Measurements from ENCODE around the gene CDHR1. TPM values are rescaled to one million over a fixed set of nuclear protein-coding genes. Genes with fewer than 3 reads are reported as not detected.

CDHR1 gene
- 0.07 to 0.13 TPM (median 0.10 TPM) in 5 replicates for total RNA-seq (2022; extraction: Qiagen RNA extraction)

DNA sequence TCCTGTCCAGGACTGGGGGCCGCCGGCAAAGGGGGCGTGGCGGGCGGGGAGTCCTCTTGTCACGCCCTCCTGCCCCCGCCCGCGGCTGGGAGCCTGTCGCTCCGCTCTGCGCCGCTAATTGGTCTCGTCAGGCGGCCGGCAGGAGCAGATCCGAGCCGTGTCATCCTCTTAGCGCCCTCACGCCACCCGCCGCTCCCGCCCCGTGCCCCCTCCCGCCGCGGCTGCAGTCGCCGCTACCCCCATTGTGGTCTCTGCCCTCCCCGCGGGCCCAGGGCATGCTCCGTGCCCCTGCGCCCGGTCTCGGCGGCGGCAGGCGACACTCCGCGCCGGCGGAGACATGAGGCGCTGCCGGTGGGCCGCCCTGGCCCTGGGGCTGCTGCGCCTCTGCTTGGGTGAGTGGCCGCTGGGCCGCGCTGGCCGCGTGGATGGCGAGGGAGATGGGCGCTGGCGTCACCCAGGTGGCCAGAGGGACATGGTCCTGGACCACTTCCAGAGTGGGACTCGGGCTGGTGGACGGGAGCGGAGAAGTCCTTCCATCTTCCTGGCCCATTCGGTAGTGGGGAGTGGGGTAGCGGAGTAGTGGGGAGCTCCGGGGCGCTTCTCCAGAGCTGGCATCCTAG lies at the start of gene CDHR1:
CDHR1 (plus strand) TSS at position 114 of the 620 bp plus-strand sequence; CDS start at position 338, 224 bp downstream.

DNA sequence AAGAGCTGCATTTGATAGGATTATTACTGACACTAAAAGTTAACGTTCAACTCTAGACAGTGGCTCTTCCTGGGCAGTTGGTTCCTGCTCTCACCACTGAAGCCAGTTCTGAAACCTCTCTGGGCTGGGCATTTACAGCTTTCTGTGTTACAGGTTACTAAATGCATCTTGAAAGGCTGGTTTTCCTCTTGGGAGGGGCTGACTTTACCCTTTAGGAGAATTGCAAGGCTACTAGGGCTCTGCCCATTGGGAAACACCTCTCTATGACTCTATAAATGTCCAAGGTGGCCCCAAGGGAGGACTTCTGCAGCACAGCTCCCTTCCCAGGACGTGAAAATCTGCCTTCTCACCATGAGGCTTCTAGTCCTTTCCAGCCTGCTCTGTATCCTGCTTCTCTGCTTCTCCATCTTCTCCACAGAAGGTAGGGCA lies 20.8 kb upstream of the CDHR1 start, which contains the start of gene GPR15LG:
GPR15LG (plus strand) TSS at position 301 of the 429 bp plus-strand sequence; CDS start at position 352, 51 bp downstream.

DNA sequence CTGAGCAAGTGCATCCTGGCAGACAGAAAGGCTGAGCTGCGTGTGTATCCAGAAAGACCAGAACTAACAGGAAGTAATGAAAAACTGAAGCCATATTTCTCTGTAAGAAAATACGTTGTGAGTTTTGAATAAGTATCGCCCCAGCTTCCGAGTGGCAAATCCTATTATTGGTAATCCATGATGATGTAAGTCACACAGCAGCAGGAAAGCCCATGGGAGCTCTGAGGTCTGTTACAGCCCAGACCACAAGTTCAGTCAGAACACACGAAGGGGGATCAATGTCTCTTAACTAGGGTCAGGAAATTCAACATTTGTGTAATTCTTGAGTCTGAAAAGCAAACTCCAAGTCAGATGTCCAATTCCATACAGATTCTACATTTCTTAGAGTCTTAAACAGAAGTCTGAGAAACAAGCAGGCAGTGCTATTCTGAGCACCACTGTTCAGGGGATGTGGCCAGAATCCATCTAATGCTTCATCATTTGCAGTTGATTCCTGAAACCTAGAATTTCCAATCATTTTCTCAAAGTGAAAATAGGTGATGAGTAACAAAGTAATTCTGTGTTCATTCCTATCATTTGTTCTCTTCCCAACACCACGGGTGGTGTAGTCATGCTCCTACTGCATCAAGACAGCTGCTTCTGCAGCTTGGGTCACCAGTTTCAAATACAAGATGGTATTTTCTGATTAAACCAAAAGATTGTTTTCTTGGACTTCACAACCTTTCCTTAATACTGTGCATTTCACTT lies 31.3 kb downstream of the CDHR1 start, which contains the start of gene LRIT2:
LRIT2 (minus strand) TSS at position 118 of the 747 bp plus-strand sequence; CDS start at position 94, 24 bp downstream.

DNA sequence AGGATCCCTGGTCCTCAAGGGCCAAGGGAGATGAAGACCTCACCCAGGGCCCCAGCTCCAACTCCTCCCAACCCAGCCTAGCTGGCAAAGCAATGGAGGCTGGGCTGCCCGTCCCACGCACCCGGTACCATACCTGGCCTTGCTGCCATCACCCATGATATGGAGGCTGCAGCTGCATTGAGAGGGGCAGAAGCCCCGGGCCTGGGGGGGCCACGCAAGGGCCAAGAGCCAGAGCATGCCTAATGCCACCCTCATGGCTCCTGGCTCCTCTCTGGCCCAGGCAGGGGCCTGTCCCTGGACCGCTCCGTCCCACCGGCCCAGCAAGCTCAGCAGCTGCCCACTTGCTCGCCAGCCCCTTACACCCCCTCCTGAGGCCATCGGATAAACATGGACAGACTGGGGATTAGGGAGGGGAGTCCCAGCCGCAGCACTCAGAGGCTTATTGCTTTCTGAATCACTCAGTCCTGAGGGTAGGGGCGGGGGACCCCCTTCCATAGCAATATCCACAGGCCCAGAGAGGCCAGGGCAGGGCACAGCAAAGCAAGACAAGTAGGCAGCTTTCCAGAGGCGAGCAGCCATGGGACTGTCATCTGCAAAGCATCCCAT lies 47.0 kb downstream of the CDHR1 start, which contains the start of gene LRIT1:
LRIT1 (minus strand) TSS at position 362 of the 606 bp plus-strand sequence; CDS start at position 255, 107 bp downstream.

DNA sequence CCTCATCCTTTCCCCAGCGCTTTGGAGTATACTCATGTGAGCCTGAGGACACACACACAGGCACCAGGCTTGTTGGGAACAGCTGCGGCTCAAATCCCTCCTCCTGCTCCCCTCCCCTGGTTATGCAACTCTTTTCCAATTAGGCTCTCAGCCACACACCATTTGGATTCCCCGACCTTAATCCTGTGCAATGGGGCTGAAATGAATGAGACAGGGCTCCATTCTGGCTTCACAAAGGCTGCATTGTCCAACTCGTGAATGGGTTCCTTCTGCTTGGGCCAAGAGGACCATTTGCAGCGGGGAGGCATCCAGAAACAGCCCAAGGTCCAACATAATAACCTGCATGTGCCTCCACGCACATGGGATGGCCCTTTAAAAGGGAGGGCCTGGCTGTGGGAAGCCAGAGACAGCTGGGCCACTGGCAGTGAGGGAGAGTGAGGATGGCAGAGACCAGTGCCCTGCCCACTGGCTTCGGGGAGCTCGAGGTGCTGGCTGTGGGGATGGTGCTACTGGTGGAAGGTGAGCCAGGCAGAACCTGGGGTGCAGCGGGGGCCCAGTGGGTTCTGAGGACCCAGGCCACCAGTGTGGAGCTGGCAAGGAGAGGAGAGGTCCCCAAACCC lies 50.4 kb downstream of the CDHR1 start, which contains the start of gene RGR:
RGR (plus strand) TSS at position 403 of the 620 bp plus-strand sequence; CDS start at position 441, 38 bp downstream.

Other genes starting within 250 kb of the CDHR1 start
- gene GHITM, start 55.0 kb upstream of the CDHR1 start, total RNA-seq (2022; extraction: Qiagen RNA extraction), result 196 to 216 TPM (median 196 TPM) in 5 replicates
- gene GPR15LG, start 20.7 kb upstream of the CDHR1 start, total RNA-seq (2022; extraction: Qiagen RNA extraction), result not detected in 5 replicates
- not detected in 5 replicates for gene LRIT2, start 31.0 kb downstream of the CDHR1 start, total RNA-seq (2022; extraction: Qiagen RNA extraction)
- gene LRIT1, start 47.0 kb downstream of the CDHR1 start, total RNA-seq (2022; extraction: Qiagen RNA extraction), result not detected in 5 replicates
- gene RGR, start 50.5 kb downstream of the CDHR1 start, total RNA-seq (2022; extraction: Qiagen RNA extraction), result not detected in 5 replicates
- 8.2 to 12.4 TPM (median 11.2 TPM) in 5 replicates for gene CCSER2, start 134.1 kb downstream of the CDHR1 start, total RNA-seq (2022; extraction: Qiagen RNA extraction)